Fibroblast of mammary gland (primary cell): ENCODE measurements around the gene ABCA4.

Source experiments
- DNase-seq: peaks from one replicate; pipeline ENCODE4 v3.0.0-alpha.2; 2010; ENCODE audit warnings: low read depth
- H3K4me3 ChIP-seq: 2 replicates; pipeline ENCODE4 v1.5.1; 2011; ENCODE audit warnings: low read depth, mild to moderate bottlenecking, low read length, moderate library complexity; ENCODE audit not compliant: control insufficient read depth
- CTCF ChIP-seq: conservative IDR thresholded peaks from 2 replicates; pipeline ENCODE4 v1.5.1; 2011; ENCODE audit warnings: low read depth, low read length, inconsistent platforms; ENCODE audit not compliant: control insufficient read depth, insufficient read depth

ABCA4 gene

GRCh38 chr1:94100785-94101612 lies 19.9 kb downstream of the ABCA4 start:
- no peak for DNase-seq
- H3K4me3 ChIP-seq, result no peak overlapping the region
- no peak for TF ChIP-seq CTCF

- DNase-seq, result no peak
- H3K4me3 ChIP-seq, result no peak overlapping the region
- TF ChIP-seq CTCF, result no peak
These were observed 20.7 kb downstream of the ABCA4 start for GRCh38 chr1:94100129-94100784.

GRCh38 chr1:94099303-94099702 lies 21.6 kb downstream of the ABCA4 start:
- no peak for TF ChIP-seq CTCF
- H3K4me3 ChIP-seq, result no peak overlapping the region
- no peak for DNase-seq

- DNase-seq, result no peak
- no peak for TF ChIP-seq CTCF
- no peak overlapping the region for H3K4me3 ChIP-seq
These were observed 22.3 kb downstream of the ABCA4 start for GRCh38 chr1:94098585-94099111.

GRCh38 chr1:94096797-94097549 lies 24.0 kb downstream of the ABCA4 start:
- H3K4me3 ChIP-seq, result no peak overlapping the region
- no peak for TF ChIP-seq CTCF
- peak; percentile 44 for DNase-seq

GRCh38 chr1:94095744-94096469 lies 25.0 kb downstream of the ABCA4 start:
- no peak for TF ChIP-seq CTCF

More at GRCh38 chr1:94095744-94096469, 25.0 kb downstream of the ABCA4 start:
- no peak overlapping the region for H3K4me3 ChIP-seq
- DNase-seq, result peak; percentile 70
